ENCODE data around the gene HMCN2.

HMCN2 gene

GRCh38 chr9:130366072-130366471, 100.5 kb downstream of the HMCN2 start:
- no peak for TF ChIP-seq CTCF (IDR thresholded peaks at IDR 0.05; ENCODE audit: borderline replicate concordance, insufficient read depth, low read depth, low read length)
- no peak overlapping the region for H3K4me3 ChIP-seq (ENCODE audit: low read depth, low read length)

GRCh38 chr9:130366888-130367550, 101.5 kb downstream of the HMCN2 start:
- no peak for TF ChIP-seq CTCF (IDR thresholded peaks at IDR 0.05; ENCODE audit: borderline replicate concordance, insufficient read depth, low read depth, low read length)

GRCh38 chr9:130368631-130369103, 103.1 kb downstream of the HMCN2 start:
- no peak overlapping the region for H3K4me3 ChIP-seq (ENCODE audit: low read depth, low read length)
- TF ChIP-seq CTCF (IDR thresholded peaks at IDR 0.05; ENCODE audit: borderline replicate concordance, insufficient read depth, low read depth, low read length) = no peak

More at GRCh38 chr9:130366888-130367550, 101.5 kb downstream of the HMCN2 start:
- no peak overlapping the region for H3K4me3 ChIP-seq (ENCODE audit: low read depth, low read length)

- H3K4me3 ChIP-seq (ENCODE audit: low read depth, low read length) = no peak overlapping the region
- TF ChIP-seq CTCF (IDR thresholded peaks at IDR 0.05; ENCODE audit: borderline replicate concordance, insufficient read depth, low read depth, low read length) = no peak
Observed at GRCh38 chr9:130370226-130370625, 104.7 kb downstream of the HMCN2 start.

GRCh38 chr9:130371196-130371966, 105.8 kb downstream of the HMCN2 start:
- no peak for TF ChIP-seq CTCF (IDR thresholded peaks at IDR 0.05; ENCODE audit: borderline replicate concordance, insufficient read depth, low read depth, low read length)
- no peak overlapping the region for H3K4me3 ChIP-seq (ENCODE audit: low read depth, low read length)

- no peak for TF ChIP-seq CTCF (IDR thresholded peaks at IDR 0.05; ENCODE audit: borderline replicate concordance, insufficient read depth, low read depth, low read length)
- no peak overlapping the region for H3K4me3 ChIP-seq (ENCODE audit: low read depth, low read length)
Observed at GRCh38 chr9:130372057-130372456, 106.5 kb downstream of the HMCN2 start.

All from GM12875 (cell line).